Measurements from ENCODE around the gene PHTF1.

PHTF1 gene

DNA sequence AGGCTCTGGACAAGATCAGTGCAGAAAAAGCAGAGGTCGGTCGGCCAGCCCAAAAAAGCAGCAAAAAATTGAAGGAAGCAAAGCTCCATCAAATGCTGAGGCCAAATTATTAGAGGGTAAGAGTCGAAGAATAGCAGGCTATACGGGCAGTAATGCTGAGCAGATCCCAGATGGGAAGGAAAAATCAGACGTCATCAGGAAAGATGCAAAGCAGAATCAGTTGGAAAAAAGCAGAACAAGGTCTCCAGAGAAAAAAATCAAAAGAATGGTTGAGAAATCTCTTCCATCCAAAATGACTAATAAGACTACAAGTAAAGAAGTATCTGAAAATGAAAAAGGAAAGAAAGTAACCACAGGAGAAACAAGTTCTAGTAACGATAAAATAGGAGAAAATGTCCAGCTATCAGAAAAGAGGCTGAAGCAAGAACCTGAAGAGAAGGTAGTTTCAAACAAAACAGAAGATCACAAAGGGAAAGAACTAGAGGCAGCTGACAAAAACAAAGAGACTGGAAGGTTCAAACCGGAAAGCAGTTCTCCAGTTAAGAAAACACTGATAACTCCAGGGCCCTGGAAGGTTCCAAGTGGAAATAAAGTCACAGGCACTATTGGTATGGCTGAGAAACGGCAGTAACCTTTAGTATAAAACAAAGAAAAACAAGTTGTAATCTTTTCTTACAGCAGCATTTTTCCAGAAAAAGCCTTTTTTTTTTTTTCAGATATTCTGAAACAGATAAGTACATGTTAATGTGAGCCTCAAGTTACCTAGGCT lies 75.7 kb downstream of the PHTF1 start:
- in situ Hi-C loops (cut with MboI; ENCODE audit: low pct_unique_long_range_greater_than_20kb, low sequenced_read_pairs, unreplicated experiment): loop anchor here (10.0 kb wide), 1 partner anchor 549 kb away; no protein-coding TSS in a partner anchor
- DNase-seq (ENCODE audit: low spot score): no peak
- no peak for TF ChIP-seq CTCF (IDR thresholded peaks at IDR 0.05; ENCODE audit: extremely low read depth, insufficient read depth, missing control alignments)

- no peak for DNase-seq (ENCODE audit: low spot score)
- no peak for TF ChIP-seq CTCF (IDR thresholded peaks at IDR 0.05; ENCODE audit: extremely low read depth, insufficient read depth, missing control alignments)
- in situ Hi-C loops (cut with MboI; ENCODE audit: low pct_unique_long_range_greater_than_20kb, low sequenced_read_pairs, unreplicated experiment): loop anchor here (10.0 kb wide), 1 partner anchor 547 kb away; no protein-coding TSS in a partner anchor
These were observed 77.5 kb downstream of the PHTF1 start for GRCh38 chr1:113681596-113682337.

GRCh38 chr1:113678159-113678469 lies 81.2 kb downstream of the PHTF1 start:
- TF ChIP-seq CTCF (IDR thresholded peaks at IDR 0.05; ENCODE audit: extremely low read depth, insufficient read depth, missing control alignments): no peak
- in situ Hi-C loops (cut with MboI; ENCODE audit: low pct_unique_long_range_greater_than_20kb, low sequenced_read_pairs, unreplicated experiment): no loop called here
- no peak for DNase-seq (ENCODE audit: low spot score)

DNA sequence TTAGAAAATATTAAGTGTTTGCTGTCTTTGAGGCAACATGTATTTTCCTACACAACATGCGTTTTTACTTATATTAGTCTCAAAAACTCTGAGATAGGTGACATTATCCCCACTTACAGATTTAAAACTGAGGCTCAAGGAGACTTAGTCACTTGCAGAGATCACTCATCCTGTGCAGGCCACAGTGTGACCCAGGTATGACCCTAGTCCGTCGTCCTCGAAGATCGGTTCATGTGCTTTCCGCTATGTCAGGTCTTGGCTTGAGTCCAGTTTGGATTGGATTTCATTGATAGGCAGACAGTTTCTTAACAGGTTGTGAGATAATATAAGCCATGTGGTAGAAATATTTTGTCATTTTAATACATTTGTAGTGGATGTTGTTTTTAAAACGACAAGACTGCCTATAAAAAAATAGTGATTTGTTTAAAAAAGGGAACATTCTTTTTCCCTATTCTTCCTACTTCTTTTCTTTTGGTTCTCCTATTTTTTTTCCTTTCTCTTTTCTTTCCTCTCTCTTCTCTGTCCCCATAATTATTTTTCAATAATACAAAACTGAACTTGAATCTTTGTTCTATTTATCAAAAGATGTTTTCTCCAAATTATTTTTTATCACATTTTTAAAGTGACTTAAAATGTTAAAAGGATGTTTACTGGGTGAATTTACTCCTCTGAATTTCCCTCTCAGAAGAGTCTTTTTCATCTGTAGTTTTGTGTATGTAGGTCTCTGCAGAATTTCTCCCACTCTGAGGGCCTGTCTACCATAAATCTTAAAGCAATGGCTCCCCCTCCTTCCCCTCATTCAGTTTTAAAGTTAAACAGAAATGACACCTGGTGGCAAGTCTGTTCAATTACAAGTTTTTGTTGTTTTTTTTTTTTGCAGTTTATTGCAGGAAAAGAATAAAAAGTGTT lies 81.8 kb downstream of the PHTF1 start:
- in situ Hi-C loops (cut with MboI; ENCODE audit: low pct_unique_long_range_greater_than_20kb, low sequenced_read_pairs, unreplicated experiment): no loop called here
- TF ChIP-seq CTCF (IDR thresholded peaks at IDR 0.05; ENCODE audit: extremely low read depth, insufficient read depth, missing control alignments): peak; percentile 49
- peak; percentile 52 for DNase-seq (ENCODE audit: low spot score)

DNA sequence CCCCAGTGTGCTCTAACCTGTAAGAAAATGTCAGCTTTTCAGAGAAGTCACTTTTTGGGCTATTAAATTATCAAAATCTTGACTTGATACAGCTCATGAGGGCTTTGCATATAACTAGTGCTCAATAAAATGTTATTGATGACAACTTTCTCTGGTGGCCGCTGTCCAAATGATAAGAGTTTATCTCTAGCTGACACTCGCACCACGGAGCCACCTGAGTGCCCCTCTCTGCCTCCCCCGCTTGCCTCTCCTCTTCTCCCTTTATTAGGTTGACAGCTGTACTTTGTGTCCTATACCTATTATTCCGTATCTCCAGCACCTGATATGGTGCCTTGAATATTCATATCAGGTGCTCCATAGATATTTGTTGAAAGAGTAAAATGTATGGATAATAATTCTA lies 82.8 kb downstream of the PHTF1 start:
- no peak for DNase-seq (ENCODE audit: low spot score)
- TF ChIP-seq CTCF (IDR thresholded peaks at IDR 0.05; ENCODE audit: extremely low read depth, insufficient read depth, missing control alignments): no peak
- in situ Hi-C loops (cut with MboI; ENCODE audit: low pct_unique_long_range_greater_than_20kb, low sequenced_read_pairs, unreplicated experiment): no loop called here

DNA sequence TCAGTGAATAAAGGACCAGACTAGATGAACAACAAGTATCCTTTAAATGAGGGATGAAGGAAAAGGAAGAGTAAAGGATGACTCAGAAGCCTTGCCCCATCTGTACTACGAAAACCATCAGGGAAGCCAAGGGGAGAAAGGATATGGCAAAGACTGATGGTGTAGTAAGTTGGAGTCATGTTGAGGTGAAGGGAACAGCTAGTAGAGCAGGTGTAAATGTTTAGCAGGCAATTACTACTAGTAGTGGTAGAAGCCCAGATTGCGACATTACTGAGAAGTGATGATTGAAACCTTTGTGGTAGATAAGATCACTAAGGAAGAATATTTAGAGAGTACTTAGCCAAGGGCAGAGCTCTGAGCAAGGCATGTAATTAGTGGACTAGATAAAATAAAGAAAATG lies 84.0 kb downstream of the PHTF1 start:
- in situ Hi-C loops (cut with MboI; ENCODE audit: low pct_unique_long_range_greater_than_20kb, low sequenced_read_pairs, unreplicated experiment): no loop called here

More for the DNA sequence above, 84.0 kb downstream of the PHTF1 start:
- no peak for DNase-seq (ENCODE audit: low spot score)
- no peak for TF ChIP-seq CTCF (IDR thresholded peaks at IDR 0.05; ENCODE audit: extremely low read depth, insufficient read depth, missing control alignments)
